Embryonic facial prominence (tissue), 1 donor: ENCODE results near the gene PNPLA1.

Experiments used
- DNase-seq: peaks from one replicate; pipeline ENCODE4 v3.0.0-alpha.2; 2016; ENCODE audit errors: extremely low spot score

PNPLA1 gene

DNA sequence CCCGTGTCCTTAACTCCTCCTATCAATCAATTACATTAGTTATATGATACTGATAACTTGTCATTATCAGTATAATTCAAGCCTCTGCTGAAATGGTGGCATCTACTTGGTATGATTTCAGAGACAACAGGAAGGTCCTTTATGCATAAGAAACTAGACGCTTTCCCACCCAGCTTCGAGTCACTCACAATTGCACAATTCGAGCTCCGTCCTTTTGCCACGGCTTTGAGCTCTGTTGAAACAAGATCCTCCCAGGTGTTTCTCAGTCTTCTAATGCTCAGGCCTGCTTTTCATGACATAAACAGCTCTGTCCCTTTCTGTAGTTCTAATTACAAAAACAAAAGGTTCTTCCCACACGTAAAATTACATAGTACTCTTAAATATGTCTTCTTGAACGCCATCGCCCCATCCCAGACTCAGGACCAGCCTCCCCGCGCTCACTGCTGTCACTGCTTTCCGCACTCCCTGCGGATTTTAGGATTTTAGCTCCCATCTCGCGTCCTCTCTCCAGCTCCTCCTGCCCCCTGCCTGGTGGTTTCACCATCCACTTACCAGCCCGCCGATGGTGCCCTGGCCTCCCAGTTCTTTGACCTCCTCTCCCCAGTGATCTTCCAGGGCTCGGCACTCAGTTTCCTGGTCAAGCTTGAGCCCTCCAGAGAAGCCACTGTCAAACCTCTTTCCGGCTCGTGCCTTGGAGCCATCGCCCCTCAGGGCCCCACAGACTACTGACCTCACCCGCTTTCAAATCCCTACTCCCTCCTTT is 23.2 kb upstream of the PNPLA1 start:
- no peak for DNase-seq

DNA sequence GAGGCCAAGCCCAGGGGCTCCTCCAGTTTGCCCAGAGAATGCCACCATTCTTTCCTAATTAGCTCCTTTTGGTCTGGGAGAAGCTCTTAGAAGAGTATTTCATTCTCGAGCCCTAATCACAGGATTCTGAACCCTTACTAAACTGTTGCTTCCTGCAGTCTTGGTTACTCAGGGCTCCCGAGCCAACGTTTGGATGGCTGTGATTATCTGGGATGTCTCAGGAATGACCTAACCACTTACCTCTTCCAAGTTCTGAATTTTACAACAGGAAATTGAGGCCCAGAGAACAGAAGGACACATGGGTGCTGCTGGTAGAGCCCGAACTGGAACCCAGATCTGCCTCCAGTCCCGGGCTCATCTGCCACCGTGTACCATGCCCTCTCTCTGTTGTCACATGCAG is 22.2 kb upstream of the PNPLA1 start:
- DNase-seq, result no peak

DNA sequence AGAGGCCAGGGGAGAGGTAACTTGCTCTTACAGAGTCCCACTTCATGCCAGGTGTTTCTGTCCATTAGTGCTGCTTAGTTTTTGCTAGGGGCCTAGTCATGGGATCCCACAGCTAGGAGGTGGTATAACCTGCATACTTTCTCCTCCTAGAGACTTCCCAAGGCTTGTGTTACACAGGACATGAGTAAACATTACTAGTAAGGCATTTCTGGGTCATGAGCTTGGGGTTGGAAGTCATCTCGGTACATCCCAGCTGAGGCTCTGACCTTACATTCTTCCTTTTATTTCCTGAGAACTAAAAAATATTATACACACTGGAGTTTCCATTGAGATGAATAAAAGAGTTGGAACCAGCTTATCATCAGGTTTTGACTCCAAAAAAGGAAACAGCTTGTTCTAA is 20.9 kb upstream of the PNPLA1 start:
- no peak for DNase-seq

- no peak for DNase-seq
These were observed 20.3 kb upstream of the PNPLA1 start for GRCh38 chr6:36249536-36249935.

- DNase-seq, result no peak
These were observed 17.9 kb upstream of the PNPLA1 start for GRCh38 chr6:36252005-36252404.

DNA sequence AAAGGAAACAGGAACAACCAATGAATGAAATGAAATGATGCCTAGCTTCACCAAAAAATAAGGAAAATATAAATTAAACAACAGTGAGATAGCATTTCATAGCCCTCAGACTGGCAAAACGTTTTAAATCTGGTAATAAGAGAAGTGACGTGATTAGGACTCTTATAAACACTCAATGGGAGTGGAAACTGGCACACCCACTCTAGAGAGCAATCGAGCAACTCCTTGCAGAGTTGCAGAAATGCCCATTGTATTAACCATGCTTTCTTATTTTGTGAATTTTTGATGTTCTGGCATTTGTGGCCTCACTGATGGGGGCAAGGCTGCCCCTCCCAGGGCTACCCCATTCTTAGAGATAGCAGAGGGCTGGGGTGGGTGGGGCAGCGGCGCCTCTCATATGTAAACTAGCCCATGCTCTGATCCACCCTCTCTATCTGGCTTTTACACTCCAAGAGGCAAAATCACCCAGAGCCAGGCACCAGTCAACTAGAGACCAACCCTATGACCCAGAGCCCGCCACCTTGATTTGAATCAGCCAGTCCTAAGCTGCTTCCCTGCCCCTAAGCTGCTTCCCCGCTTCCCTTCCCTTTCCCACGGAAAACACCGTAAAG is 6.4 kb upstream of the PNPLA1 start:
- DNase-seq, result no peak

- DNase-seq, result no peak
These were observed 4.1 kb upstream of the PNPLA1 start for GRCh38 chr6:36265744-36266143.

DNA sequence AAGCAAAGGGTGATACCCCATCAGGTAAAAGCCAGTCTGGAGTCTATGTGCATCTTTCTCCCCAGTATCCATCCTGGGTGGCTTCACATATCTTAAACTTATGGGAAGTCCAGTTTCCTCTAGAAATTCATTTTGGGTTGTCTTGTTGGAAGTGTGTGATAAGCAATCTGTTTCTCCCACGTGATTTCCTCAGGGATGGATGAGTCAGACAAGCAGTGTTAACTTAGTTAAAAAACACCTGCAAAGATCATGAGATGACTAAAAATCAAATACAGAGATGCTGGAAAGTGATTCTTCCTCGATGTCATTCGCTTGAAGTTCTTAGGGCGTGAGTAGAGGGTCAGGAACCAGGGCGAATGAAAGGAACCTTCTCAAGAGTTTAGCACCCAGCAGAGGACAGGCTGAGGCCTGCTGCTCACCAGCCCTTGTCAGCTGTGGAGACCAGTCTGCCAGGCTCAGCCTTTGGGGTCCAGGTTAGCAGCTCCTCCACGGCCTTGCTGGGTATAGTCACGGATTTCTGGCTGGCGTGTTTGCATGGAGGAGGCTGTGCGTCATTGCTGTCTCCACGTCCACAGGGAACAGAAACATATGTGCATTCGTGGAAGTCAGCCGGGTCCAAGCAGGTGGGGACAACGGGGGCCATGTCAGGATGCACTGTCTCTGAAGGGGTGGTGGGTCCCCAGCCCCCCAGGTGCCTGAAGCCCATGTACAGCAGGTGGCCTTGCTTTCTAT is 2.8 kb upstream of the PNPLA1 start:
- DNase-seq, result no peak

DNA sequence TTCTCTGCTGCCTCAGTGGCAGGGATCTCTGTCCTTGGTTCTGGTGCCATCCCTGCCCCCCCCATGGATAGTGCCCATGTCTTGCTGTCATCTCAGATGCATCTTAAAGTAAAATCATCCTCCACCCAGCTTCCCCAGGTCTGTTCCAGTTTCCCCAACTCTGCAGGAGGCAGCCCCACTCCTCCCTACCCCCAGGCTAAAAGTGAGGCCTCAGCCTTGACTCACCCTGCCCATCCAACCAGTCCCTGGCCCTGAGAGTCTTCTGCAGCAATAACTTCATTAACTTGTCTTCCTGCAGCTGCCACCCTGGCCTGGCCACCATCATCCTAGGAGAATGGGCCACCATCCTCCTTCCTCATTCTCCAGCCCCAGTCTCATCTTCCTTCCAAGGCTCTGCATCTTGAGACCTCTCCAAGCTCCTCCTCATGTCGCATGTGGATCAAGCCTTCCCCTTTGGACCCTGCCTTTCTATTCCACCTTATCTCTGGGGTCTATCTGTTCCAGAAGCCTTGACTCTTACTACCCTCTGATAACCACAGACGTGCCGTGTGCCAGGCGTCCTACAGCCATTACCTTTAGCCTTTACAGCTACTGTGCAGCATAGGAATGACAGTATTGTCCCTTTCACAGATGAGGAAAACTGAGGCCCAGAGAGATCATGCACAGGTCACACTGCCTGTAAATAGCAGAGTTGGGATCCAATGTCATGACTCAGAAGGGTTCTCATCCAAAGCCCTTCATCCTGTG is 2.0 kb upstream of the PNPLA1 start:
- no peak for DNase-seq

GRCh38 chr6:36268478-36269275 is 1.2 kb upstream of the PNPLA1 start:
- DNase-seq, result no peak

GRCh38 chr6:36272234-36272633 is 2.4 kb downstream of the PNPLA1 start:
- no peak for DNase-seq

GRCh38 chr6:36273067-36273466 is 3.2 kb downstream of the PNPLA1 start:
- no peak for DNase-seq

GRCh38 chr6:36273802-36274514 is 4.1 kb downstream of the PNPLA1 start:
- no peak for DNase-seq

DNA sequence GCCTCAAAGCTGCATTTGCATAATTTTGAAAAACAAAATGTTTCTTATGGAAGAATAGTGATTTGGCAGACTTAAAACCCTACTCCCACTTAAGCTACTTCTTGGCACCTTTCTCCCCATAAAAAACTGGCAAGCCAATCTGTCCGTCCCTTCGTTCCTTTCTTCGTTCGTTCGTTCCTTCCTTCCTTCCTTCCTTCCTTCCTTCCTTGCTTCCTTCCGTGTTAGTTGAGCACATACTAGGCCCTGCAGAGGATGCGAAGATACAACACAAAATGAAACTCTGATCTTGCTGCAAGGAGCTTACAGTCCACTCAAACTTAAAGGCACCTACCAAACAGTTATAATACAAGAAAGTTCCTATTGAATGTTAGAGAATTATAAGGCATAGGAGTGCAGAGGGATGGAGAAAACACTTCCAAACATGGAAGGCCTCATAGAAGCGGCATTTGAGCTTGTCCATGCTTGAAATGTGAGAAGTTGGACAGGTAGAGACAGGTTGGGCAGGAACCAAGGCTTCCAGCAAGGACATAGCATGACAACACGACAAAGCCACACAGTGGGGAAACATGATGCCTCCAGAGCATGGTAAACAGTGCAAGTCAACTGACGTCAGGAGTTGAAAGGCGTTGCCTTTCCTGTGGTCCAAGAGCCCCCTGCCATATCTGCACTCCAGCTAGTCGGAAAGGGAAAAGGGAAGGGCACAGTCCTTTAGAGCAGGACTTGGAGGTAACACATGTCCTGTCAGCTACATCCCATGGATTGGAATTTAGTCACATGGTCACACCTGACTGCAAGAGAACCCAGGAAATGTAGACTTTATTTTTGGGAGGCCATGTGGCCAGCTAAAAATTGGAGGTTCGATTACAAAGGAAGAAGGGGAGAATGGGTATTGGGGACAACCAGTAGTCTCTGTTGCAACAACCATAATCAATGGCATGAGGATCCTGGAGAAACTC is 7.0 kb downstream of the PNPLA1 start:
- DNase-seq, result no peak

DNA sequence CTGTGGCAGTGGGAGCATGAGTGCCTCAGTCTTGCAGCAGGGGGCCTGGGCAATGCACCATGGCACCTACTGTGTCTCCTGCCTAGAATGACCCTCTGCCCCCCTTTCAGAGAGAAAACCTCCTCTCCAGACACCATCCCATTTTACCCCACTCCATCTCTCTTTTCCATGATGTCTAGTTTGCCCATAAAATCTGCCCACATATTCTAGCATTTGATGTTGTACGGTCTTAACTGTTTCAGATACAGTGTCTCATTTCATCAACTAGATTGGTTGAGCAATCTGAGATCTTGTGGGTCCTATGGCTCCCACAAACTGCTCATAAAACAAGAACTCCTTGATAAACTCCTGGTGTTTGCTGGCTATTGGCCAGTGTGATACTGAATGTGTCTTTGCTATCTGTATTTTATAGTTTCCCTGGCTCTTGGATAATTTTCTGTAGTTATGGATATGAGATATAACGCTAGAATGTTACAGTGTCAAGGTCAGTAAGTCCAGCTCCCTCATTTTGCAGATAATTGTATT is 8.1 kb downstream of the PNPLA1 start:
- DNase-seq, result no peak

GRCh38 chr6:36280467-36280866 is 10.6 kb downstream of the PNPLA1 start:
- DNase-seq, result no peak

DNA sequence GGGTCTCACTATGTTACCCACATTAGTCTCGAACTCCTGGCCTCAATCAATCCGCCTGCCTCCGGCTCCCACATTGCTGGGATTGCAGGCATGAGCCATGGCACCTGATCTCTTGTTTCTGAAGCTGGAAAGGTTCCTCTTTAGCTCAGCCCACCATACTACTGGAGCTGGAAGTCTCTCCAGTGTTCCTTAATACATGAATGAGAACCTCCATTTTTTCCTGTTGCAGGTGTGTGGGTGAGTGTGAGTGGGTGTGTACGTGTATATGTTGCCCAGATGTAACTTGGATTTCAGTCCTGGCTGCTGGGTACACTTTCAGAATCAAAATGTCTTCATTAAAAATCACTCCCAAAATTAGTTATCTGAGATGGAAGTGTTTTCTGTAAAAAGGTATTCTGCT is 11.1 kb downstream of the PNPLA1 start:
- no peak for DNase-seq

DNA sequence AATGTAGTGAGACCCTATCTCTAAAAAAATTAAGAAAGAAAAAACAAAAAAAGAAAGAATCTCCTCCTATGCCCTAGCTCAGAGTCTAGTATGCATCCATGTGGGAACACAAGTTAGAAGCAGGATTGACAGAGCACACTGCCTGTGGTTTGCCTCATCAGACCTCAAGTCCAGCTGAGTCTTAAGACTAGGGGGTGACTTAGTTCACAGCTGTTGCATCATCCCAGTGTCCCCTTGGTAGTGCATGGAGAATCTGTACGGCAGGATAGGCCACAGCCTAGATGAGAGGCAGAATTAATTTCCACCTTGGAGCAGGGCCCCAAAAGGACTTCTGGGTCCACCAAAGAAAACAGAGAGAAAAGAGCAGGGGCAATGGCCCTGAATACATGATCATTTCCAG is 13.7 kb downstream of the PNPLA1 start:
- no peak for DNase-seq

GRCh38 chr6:36284359-36284758 is 14.5 kb downstream of the PNPLA1 start:
- no peak for DNase-seq
